DOHH2 (cell line): Measurements from ENCODE around the gene UNC13A.

ENCODE experiments used
- EZH2phosphoT487 ChIP-seq: fragments of 200-600 bp; sonication (generic); IDR thresholded peaks from 2 replicates; pipeline ENCODE4 v1.6.1; 2017; ENCODE audit warnings: borderline replicate concordance, mild to moderate bottlenecking, antibody characterized with exemption, low read length, moderate library complexity, mixed read lengths
- TF ChIP-seq, protein P1 (sequence below): fragments of 200-600 bp; sonication (generic); IDR thresholded peaks from one replicate; pipeline ENCODE4 v1.5.1; 2014; ENCODE audit warnings: antibody characterized with exemption, mild to moderate bottlenecking, low read depth, low read length; ENCODE audit not compliant: poor library complexity, severe bottlenecking

DNA sequence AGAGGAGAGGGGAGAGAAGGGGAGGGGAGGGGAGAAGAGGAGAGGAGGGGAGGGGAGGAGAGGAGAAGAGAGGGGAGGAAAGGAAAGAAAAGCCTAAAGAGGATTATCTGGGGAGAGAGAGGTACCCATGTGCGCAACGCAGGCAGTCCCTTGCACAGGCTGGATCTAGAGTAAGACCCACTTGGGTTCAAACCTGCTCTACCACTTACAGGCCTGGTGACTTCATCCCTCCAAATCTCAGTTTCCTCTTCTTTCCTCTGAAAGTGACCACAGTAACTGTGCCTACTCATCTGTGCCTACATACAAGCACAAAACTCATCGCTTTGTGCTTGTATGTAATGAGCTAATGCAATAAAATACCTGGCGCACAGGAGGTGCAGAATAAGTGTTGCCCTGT lies 30.4 kb upstream of the UNC13A start:
- TF ChIP-seq, protein P1, sequence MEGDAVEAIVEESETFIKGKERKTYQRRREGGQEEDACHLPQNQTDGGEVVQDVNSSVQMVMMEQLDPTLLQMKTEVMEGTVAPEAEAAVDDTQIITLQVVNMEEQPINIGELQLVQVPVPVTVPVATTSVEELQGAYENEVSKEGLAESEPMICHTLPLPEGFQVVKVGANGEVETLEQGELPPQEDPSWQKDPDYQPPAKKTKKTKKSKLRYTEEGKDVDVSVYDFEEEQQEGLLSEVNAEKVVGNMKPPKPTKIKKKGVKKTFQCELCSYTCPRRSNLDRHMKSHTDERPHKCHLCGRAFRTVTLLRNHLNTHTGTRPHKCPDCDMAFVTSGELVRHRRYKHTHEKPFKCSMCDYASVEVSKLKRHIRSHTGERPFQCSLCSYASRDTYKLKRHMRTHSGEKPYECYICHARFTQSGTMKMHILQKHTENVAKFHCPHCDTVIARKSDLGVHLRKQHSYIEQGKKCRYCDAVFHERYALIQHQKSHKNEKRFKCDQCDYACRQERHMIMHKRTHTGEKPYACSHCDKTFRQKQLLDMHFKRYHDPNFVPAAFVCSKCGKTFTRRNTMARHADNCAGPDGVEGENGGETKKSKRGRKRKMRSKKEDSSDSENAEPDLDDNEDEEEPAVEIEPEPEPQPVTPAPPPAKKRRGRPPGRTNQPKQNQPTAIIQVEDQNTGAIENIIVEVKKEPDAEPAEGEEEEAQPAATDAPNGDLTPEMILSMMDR: no peak
- no peak for TF ChIP-seq EZH2phosphoT487
